HG02588 (cell line): ENCODE measurements around the gene HMX3.

ENCODE experiments used
- ATAC-seq: cut with Tn5 transposase; IDR thresholded peaks from one replicate; pipeline ENCODE4 v1.9.1; 2021; ENCODE audit warnings: mild to moderate bottlenecking, moderate library complexity; ENCODE audit not compliant: unreplicated experiment

HMX3 gene

GRCh38 chr10:123146894-123147634 lies 11.3 kb downstream of the HMX3 start:
- ATAC-seq = no peak

GRCh38 chr10:123147635-123148413 lies 12.1 kb downstream of the HMX3 start, which contains the start of gene HMX2:
HMX2 (plus strand) TSS chr10:123148136; CDS start chr10:123148379, 243 bp downstream.
- no peak for ATAC-seq

GRCh38 chr10:123148414-123149161 lies 12.8 kb downstream of the HMX3 start:
- no peak for ATAC-seq

- ATAC-seq = no peak
Measured at GRCh38 chr10:123149162-123149567, 13.4 kb downstream of the HMX3 start.

GRCh38 chr10:123149568-123150270 lies 13.9 kb downstream of the HMX3 start:
- no peak for ATAC-seq

- ATAC-seq = no peak
Measured at GRCh38 chr10:123150271-123150985, 14.7 kb downstream of the HMX3 start.

GRCh38 chr10:123150986-123151736 lies 15.4 kb downstream of the HMX3 start:
- no peak for ATAC-seq

- ATAC-seq = no peak
Measured at GRCh38 chr10:123151737-123152135, 16.0 kb downstream of the HMX3 start.

GRCh38 chr10:123153486-123154091 lies 17.8 kb downstream of the HMX3 start:
- ATAC-seq = no peak

GRCh38 chr10:123154092-123154710 lies 18.4 kb downstream of the HMX3 start, which contains the start of gene BUB3:
BUB3 (plus strand) TSS chr10:123154402; CDS start chr10:123154918, 516 bp downstream.
- ATAC-seq = peak; percentile 94

GRCh38 chr10:123154711-123155505 lies 19.1 kb downstream of the HMX3 start:
- ATAC-seq = peak; percentile 42

GRCh38 chr10:123156078-123156477 lies 20.3 kb downstream of the HMX3 start:
- no peak for ATAC-seq

GRCh38 chr10:123157210-123157609 lies 21.4 kb downstream of the HMX3 start:
- ATAC-seq = no peak

GRCh38 chr10:123158682-123159081 lies 22.9 kb downstream of the HMX3 start:
- ATAC-seq = no peak

GRCh38 chr10:123160311-123160980 lies 24.7 kb downstream of the HMX3 start:
- no peak for ATAC-seq

- ATAC-seq = no peak
Measured at GRCh38 chr10:123164319-123164718, 28.5 kb downstream of the HMX3 start.

GRCh38 chr10:123165445-123166072 lies 29.8 kb downstream of the HMX3 start:
- no peak for ATAC-seq
